Measurements from ENCODE around the gene HOATZ. TPM values are rescaled to one million over a fixed set of nuclear protein-coding genes. Genes with fewer than 3 reads are reported as not detected.

Gene HOATZ
- total RNA-seq, 1 donor from 2014 or later, result not detected

- Mint-ChIP-seq H3K27ac (no peak overlapping the region), H3K36me3 (ENCODE audit: low read depth) (no peaks in the 10 kb centered on the region), H3K9me3 (no peaks in the 10 kb centered on the region), H3K27me3 (peaks cover 29% of the 10 kb centered on the region), H3K4me3 (no peak overlapping the region), H3K4me1 (no peaks in the 10 kb centered on the region)
- CTCF ChIA-PET, result no interaction called here
- ATAC-seq (ENCODE audit: low read depth) (no peak), DNase-seq (no peak)
- POLR2A ChIA-PET, result no interaction called here
- no peak for TF ChIP-seq CTCF (IDR thresholded peaks at IDR 0.05)
- intact Hi-C loops (cut with micrococcal nuclease), result no loop called here
Observed at GRCh38 chr11:111502611-111503010, 12.0 kb upstream of the HOATZ start.

GRCh38 chr11:111510311-111510710 is 4.3 kb upstream of the HOATZ start:
- no peak overlapping the region for H3K27ac Mint-ChIP-seq
- ATAC-seq (ENCODE audit: low read depth) (no peak), DNase-seq (no peak)
- peaks cover 37% of the 10 kb centered on the region for H3K27me3 Mint-ChIP-seq
- intact Hi-C loops (cut with micrococcal nuclease), result no loop called here
- no peak overlapping the region for H3K4me3 Mint-ChIP-seq
- ChIA-PET POLR2A (no interaction called here), CTCF (interaction anchor here (0.6 kb wide), 1 partner anchor 27 kb away, joined by 3 read pairs; no protein-coding TSS in a partner anchor)
- no peaks in the 10 kb centered on the region for H3K36me3 Mint-ChIP-seq (ENCODE audit: low read depth)
- no peak for TF ChIP-seq CTCF (IDR thresholded peaks at IDR 0.05)
- H3K9me3 Mint-ChIP-seq, result no peaks in the 10 kb centered on the region
- peaks cover 16% of the 10 kb centered on the region for H3K4me1 Mint-ChIP-seq

GRCh38 chr11:111512296-111513239 is 2.0 kb upstream of the HOATZ start, which contains the start of gene BTG4:
TSS of gene BTG4 (minus strand) at chr11:111512386. CDS start at chr11:111498776, 13,610 bp downstream.
- peak; percentile 37 for ATAC-seq (ENCODE audit: low read depth)
- Mint-ChIP-seq H3K4me3 (peak within 1 kb of the TSS; percentile 68), H3K27ac (no peak within 1 kb of the TSS), H3K36me3 (ENCODE audit: low read depth) (no peaks in the 10 kb centered on the region), H3K4me1 (peaks cover 16% of the 10 kb centered on the region), H3K9me3 (no peaks in the 10 kb centered on the region), H3K27me3 (peaks cover 36% of the 10 kb centered on the region)
- ChIA-PET POLR2A (no interaction called here), CTCF (no interaction called here)
- intact Hi-C loops (cut with micrococcal nuclease), result no loop called here
- no peak for DNase-seq
- no peak for TF ChIP-seq CTCF (IDR thresholded peaks at IDR 0.05)

- Mint-ChIP-seq H3K27me3 (peaks cover 35% of the 10 kb centered on the region), H3K4me1 (peaks cover 16% of the 10 kb centered on the region), H3K9me3 (no peaks in the 10 kb centered on the region), H3K4me3 (peak overlapping the region; percentile 15), H3K36me3 (ENCODE audit: low read depth) (no peaks in the 10 kb centered on the region), H3K27ac (no peak overlapping the region)
- POLR2A ChIA-PET, result no interaction called here
- CTCF ChIA-PET, result no interaction called here
- intact Hi-C loops (cut with micrococcal nuclease), result no loop called here
- TF ChIP-seq CTCF (IDR thresholded peaks at IDR 0.05), result no peak
- peak; percentile 21 for ATAC-seq (ENCODE audit: low read depth)
- DNase-seq, result no peak
Observed at GRCh38 chr11:111513240-111513605, 1.4 kb upstream of the HOATZ start.

GRCh38 chr11:111515591-111515990 is 1.0 kb downstream of the HOATZ start:
- H3K4me3 Mint-ChIP-seq, result no peak overlapping the region
- no peaks in the 10 kb centered on the region for H3K9me3 Mint-ChIP-seq
- ChIA-PET CTCF (no interaction called here), POLR2A (no interaction called here)
- H3K4me1 Mint-ChIP-seq, result peaks cover 16% of the 10 kb centered on the region
- no peaks in the 10 kb centered on the region for H3K36me3 Mint-ChIP-seq (ENCODE audit: low read depth)
- DNase-seq, result no peak
- ATAC-seq (ENCODE audit: low read depth), result no peak
- TF ChIP-seq CTCF (IDR thresholded peaks at IDR 0.05), result no peak
- H3K27me3 Mint-ChIP-seq, result peaks cover 32% of the 10 kb centered on the region
- intact Hi-C loops (cut with micrococcal nuclease), result no loop called here
- H3K27ac Mint-ChIP-seq, result no peak overlapping the region
